Kidney (tissue), 14 donors: ENCODE measurements around the gene DENND5A. TPM values are rescaled to one million over a fixed set of nuclear protein-coding genes. Genes with fewer than 3 reads are reported as not detected.

Experiments used
- DNase-seq, 5 donors: peaks; one replicate each; pipeline ENCODE4 v3.0.0-alpha.2; 2013 to 2020
- FAIRE-seq: peaks from 2 replicates; lab custom pipeline; 2012; peaks lifted over from hg19 to GRCh38; lab: Jason Lieb, UNC
- H3K27ac ChIP-seq, 2 donors: one replicate each; pipeline ENCODE4 v1.7.0; 2013; ENCODE audit warnings: low read depth in 2 of 2, low read length in 2 of 2, inconsistent platforms in 1 of 2
- H3K27me3 ChIP-seq: one replicate; pipeline ENCODE4 v1.7.1; 2013; ENCODE audit warnings: low read length, inconsistent platforms; ENCODE audit not compliant: control insufficient read depth, insufficient read depth
- H3K36me3 ChIP-seq, 3 donors: one replicate each; pipeline versions ENCODE4 v1.7.0 to v1.7.1; 2013; ENCODE audit warnings: low read length in 3 of 3, control low read depth in 1 of 3, inconsistent platforms in 1 of 3; ENCODE audit not compliant: insufficient read depth in 3 of 3, control insufficient read depth in 2 of 3
- H3K4me1 ChIP-seq, 3 donors: one replicate each; pipeline versions ENCODE4 v1.7.0 to v1.7.1; 2013; ENCODE audit warnings: low read length in 3 of 3, inconsistent platforms in 1 of 3, low read depth in 1 of 3; ENCODE audit not compliant: control insufficient read depth in 2 of 3, insufficient read depth in 2 of 3
- H3K4me3 ChIP-seq, 3 donors: one replicate each; pipeline versions ENCODE4 v1.7.0 to v1.8.1; 2013; ENCODE audit warnings: low read length in 3 of 3, control low read depth in 1 of 3, inconsistent platforms in 1 of 3
- H3K9ac ChIP-seq, 3 donors: one replicate each; pipeline versions ENCODE4 v1.7.0 to v1.7.1; 2013; ENCODE audit warnings: low read length in 3 of 3, control low read depth in 1 of 3, inconsistent platforms in 1 of 3
- H3K9me3 ChIP-seq, 3 donors: one replicate each; pipeline versions ENCODE4 v1.7.0 to v1.7.1; 2013; ENCODE audit warnings: low read length in 3 of 3, control low read depth in 1 of 3, inconsistent platforms in 1 of 3; ENCODE audit not compliant: control insufficient read depth in 2 of 3, insufficient read depth in 1 of 3
- CTCF ChIP-seq: IDR thresholded peaks from 3 replicates; pipeline ENCODE4 v1.5.1; 2012; ENCODE audit warnings: mild to moderate bottlenecking, moderate library complexity, borderline replicate concordance; ENCODE audit not compliant: insufficient read depth; ENCODE audit errors: extremely low read depth
- intact Hi-C: fragments of 100-400 bp; cut with DNase I; formaldehyde crosslinking; loops from one replicate; pipeline ENCODE4 v1.11.1; 2022
- polyA plus RNA-seq: library from polyadenylated mRNA; stranded (reverse); fragments of 350-450 nt; fragmentation: Illumina TruSeq; extraction: RNeasy Lipid Tissue Mini Kit (QIAGEN cat#74804); gene quantifications from one replicate; pipeline ENCODE4 v1.2.3, GENCODE V29; 2014; ENCODE audit warnings: low read depth, low replicate concordance; ENCODE audit not compliant: insufficient read depth
- total RNA-seq: library from RNA; stranded (reverse); fragmentation: NEBNext Ultra II Directional; extraction: Animal tissue kit (Norgen Biotek cat#: 25700); gene quantifications from one replicate; pipeline ENCODE4 v1.2.1, GENCODE V29; 2021
- donor health status: control.
- donor health status: control.
- donor health status: control.
- donor health status: control.
- donor health status: control.
- donor health status: DM: yes; HTN: yes; CAD: no.
- donor health status: Normal renal cell carcinoma (clear cell type).

DENND5A gene
- total and polyA plus RNA-seq, 2 donors from 2014 or later = 32.4 to 53.9 TPM

GRCh38 chr11:9155930-9156329 lies 109.2 kb downstream of the DENND5A start:
- intact Hi-C loops = no loop called here
- Histone ChIP-seq H3K9ac (no peak overlapping the region), H3K36me3 (peaks cover 0 to 21% (median 0%) of the 10 kb centered on the region in 3 donors), H3K4me1 (no peaks in the 10 kb centered on the region), H3K9me3 (no peaks in the 10 kb centered on the region), H3K4me3 (no peak overlapping the region), H3K27me3 (no peaks in the 10 kb centered on the region), H3K27ac (no peak overlapping the region)
- no peak for FAIRE-seq
- no peak for TF ChIP-seq CTCF
- no peak for DNase-seq

- H3K27me3 ChIP-seq = no peaks in the 10 kb centered on the region
- no peak overlapping the region for H3K27ac ChIP-seq
- H3K36me3 ChIP-seq = peaks cover 6 to 26% (median 20%) of the 10 kb centered on the region in 3 donors
- H3K9ac ChIP-seq = no peak overlapping the region
- no peak overlapping the region for H3K4me3 ChIP-seq
- no peaks in the 10 kb centered on the region for H3K4me1 ChIP-seq
- FAIRE-seq (no peak), DNase-seq (no peak)
- TF ChIP-seq CTCF = no peak
- intact Hi-C loops = no loop called here
- no peaks in the 10 kb centered on the region for H3K9me3 ChIP-seq
Measured at GRCh38 chr11:9153651-9154050, 111.5 kb downstream of the DENND5A start.

- Histone ChIP-seq H3K9me3 (no peaks in the 10 kb centered on the region), H3K4me3 (no peak overlapping the region), H3K27me3 (no peaks in the 10 kb centered on the region), H3K4me1 (no peaks in the 10 kb centered on the region), H3K9ac (no peak overlapping the region), H3K36me3 (peaks cover 6 to 35% (median 32%) of the 10 kb centered on the region in 3 donors), H3K27ac (no peak overlapping the region)
- FAIRE-seq (no peak), DNase-seq (no peak)
- intact Hi-C loops = no loop called here
- TF ChIP-seq CTCF = no peak
Measured at GRCh38 chr11:9151631-9152030, 113.5 kb downstream of the DENND5A start.

- Histone ChIP-seq H3K36me3 (peaks cover 6 to 42% (median 36%) of the 10 kb centered on the region in 3 donors), H3K9ac (no peak overlapping the region), H3K27me3 (no peaks in the 10 kb centered on the region), H3K27ac (no peak overlapping the region), H3K4me1 (no peaks in the 10 kb centered on the region), H3K9me3 (no peaks in the 10 kb centered on the region), H3K4me3 (no peak overlapping the region)
- intact Hi-C loops = no loop called here
- DNase-seq (no peak), FAIRE-seq (no peak)
- no peak for TF ChIP-seq CTCF
Measured at GRCh38 chr11:9150926-9151325, 114.2 kb downstream of the DENND5A start.
